NCI-H748 (cell line): ENCODE measurements around the gene TUBGCP3.
"Not testable (repeated sequence)": the region's sequence is repeated elsewhere in the genome, so short reads cannot be mapped to it uniquely, and the experiment has no call there.

Experiments
- DNase-seq: peaks from one replicate; lab custom pipeline; 2025; ENCODE audit not compliant: unreplicated experiment; lab: John Stamatoyannopoulos, UW

TUBGCP3 gene

DNA sequence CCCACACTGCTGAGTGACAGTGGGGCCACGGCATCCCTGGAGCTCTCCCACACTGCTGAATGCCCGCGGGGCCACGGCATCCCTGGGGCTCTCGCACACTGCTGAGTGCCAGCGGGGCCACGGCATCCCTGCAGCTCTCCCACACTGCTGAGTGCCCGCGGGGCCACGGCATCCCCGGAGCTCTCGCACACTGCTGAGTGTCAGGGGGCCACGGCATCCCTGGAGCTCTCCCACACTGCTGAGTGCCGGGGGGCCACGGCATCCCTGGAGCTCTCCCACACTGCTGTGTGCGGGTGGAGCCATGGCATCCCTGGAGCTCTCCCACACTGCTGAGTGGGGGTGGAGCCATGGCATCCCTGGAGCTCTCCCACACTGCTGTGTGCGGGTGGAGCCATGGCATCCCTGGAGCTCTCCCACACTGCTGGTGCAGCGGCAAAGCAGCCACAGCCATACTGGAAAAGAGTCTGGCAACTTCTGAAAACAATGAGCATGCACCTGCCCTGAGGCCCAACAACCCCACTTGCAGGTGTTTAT lies 8.6 kb downstream of the TUBGCP3 start:
- DNase-seq, result peak; percentile 21

DNA sequence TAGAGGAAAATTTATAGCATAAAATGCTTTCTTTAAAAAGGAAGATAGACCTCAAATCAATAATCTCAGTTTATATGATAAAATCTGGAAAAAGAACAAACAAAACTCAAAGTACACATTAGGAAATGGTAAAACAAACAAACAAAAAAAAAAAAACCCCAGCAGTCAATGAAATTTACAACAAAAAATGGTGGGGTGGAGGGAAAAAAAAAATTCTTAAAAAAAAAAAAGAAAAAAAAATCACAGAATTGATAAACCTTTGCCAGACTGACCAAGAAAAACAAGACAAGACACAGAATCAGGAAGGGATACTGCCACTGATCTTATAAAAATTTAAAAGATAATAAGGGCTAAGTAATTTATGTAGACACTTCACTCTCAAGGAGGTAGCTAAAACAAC lies 11.2 kb downstream of the TUBGCP3 start:
- DNase-seq, result no peak

DNA sequence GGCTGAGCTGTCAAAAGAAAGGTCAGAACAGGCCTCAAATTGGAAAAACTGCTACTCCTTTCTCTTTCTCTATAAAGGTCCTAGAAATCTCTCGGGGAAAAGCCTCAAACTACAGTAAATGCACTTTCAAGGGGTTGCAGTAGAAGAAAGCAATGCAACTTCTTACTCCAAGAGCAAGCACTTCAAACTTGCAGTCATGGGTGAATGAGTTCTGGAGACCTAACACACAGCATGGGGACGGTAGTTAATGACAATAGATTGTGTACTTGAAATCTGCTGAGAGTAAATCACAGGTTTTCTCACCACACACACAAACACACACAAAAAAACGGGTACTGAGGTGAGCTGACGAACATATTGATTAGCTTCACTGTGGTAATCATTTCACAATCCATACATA lies 11.8 kb downstream of the TUBGCP3 start:
- DNase-seq, result peak; percentile 12

DNA sequence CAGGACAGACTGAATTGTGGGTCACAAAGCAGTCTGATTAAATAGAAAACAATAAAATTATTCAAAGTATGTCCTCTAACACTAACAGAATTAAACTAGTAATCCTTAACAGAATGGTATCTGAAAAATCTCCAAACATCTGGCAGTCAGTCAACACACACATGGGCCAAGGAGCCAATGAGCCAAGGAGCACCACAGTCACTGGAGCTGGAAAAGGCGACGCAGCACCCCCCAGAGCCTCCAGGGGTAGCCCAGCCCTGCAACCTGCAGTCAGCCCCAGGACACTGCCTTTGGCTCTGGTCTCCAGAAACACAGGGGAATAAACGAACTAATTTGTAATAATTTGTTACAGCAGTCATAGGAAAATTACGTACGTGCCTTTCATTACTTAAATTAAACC lies 12.3 kb downstream of the TUBGCP3 start:
- no peak for DNase-seq

DNA sequence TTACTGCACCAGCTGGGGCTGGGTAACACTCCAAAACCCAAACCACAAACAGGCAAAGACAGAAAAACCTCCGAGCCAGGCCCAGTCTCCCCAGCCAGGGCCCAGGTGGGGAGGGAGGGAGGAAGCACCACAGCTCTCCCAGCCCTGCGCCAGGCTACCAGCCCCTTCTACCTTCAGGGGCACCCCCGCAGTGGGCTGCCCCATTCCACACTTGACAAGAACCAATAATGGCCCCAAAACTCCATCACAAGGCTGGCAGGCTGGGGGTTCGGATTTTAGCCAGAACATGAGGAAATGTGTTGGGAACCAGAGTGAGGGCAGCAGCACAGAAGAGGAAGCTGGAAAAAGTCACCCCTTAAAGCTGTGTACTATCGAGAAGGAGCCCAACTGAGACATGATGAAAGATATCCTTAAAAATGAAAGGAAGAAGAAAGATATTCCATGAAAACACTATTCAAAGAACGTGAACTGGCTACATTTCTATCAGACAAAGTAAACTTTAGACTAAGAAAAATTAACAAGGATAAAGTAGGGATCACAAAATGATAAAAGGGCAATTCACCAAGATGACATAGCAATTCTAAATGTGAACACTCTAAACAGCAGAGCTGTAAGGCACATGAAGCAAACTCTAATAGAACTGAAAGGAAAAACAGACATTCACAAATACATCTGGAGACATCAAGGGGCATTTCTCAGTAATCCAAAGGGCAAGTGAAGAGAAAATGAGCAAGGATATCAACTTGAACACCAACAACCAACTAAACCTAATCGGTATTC lies 12.9 kb downstream of the TUBGCP3 start:
- no peak for DNase-seq

DNA sequence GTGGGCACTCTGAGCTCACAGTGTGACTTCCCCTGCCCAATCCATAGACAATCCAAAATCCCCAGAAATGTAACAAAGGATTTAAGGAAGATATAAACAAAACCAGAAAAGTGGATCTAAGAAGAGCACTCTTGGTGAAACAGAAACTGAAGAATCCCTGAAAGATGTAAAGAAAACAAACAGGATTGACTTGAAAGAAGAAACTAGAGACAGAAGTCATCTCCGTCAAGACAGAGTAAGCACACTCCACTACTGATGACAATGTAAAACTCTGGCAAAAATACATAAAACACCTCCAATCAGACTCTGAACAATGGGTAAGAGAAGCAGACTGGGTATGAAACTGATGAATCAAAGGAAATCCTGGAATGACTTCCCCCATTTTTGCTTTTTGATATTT lies 13.5 kb downstream of the TUBGCP3 start:
- DNase-seq, result no peak

DNA sequence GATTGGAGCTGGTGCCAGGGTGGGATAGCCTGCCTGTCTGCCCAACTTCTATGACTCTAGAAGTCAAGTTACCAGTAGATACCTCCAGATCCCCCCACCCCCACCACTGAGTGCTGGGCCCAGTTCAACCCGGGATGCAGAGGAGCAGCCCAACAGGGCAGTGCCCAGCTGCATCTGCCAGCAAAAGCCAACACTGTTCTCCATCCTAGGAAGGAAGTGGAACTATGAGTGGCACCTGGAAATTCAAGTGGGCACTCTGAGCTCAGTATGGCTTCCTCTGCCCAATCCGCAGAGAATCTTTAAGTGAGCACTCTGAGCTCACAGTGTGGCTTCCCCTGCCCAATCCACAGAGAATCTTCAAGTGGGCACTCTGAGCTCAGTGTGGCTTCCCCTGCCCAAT lies 14.2 kb downstream of the TUBGCP3 start:
- no peak for DNase-seq

DNA sequence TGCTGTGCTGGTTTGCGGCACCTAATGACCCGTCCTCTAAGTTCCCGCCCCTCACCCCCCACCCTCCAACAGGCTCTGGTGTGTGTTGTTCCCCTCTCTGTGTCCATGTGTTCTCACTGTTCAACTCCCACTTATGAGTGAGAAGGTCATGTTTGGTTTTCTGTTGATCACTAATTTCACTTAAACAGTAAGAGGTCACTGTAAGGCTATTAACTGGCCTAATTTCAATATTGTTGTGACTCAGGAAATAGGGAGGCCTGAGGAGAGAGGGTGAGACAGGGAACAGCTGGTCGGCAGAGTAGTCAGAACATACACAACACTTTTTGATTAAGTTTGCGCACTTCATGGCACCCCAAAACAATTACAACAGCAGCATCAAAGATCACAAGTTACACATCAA lies 15.6 kb downstream of the TUBGCP3 start:
- DNase-seq, result peak; percentile 37

DNA sequence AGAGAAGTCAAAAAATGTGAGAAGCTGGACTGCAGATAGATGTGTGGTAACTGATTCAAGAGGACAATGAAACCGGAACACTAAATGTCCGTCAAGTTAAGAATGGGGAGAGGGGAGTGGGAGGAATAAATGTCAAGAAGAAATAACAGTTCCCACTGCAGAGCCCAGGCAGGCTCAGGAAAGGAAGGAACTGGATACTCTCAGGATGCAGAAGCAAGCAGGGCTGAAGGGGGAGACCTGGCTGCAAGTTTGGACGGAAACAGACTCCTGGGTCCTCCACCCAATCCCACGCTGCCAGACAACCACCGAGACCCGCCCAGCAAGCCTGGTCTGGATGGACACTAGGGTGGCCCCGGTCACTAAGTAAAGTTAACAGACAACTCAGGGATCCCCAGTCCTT lies 18.1 kb downstream of the TUBGCP3 start:
- no peak for DNase-seq

DNA sequence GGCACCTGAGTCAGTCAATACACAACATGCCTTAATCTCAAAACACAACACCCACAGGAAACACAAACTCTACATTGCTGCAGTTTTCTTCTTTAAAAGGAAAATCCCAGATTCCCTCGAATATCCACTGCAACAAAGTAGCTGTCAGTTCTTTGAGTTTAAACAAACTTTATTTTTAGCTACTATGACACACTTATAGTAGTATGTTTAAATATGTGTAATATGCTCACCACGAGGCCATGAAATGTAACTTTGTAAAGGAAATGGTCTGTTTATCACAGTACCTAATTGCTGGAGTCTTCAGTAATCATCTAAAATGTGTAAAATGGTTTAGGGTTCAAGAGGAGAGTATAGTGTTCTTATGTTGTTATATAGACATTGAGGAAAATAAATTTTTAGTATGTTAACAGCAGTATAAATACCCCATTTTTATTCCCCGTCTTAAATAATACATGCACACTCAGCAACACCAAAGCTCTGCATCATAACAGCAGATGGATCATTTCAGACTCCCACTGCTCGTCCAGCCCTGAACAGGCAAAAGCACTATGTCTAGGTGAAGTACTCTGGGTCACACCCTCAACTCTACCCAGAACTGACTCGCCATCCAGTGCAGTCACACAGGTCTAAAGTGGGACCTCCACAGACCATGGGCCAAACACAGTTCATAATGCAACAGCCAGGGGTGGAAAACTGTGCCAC lies 20.6 kb downstream of the TUBGCP3 start:
- DNase-seq, result no peak

DNA sequence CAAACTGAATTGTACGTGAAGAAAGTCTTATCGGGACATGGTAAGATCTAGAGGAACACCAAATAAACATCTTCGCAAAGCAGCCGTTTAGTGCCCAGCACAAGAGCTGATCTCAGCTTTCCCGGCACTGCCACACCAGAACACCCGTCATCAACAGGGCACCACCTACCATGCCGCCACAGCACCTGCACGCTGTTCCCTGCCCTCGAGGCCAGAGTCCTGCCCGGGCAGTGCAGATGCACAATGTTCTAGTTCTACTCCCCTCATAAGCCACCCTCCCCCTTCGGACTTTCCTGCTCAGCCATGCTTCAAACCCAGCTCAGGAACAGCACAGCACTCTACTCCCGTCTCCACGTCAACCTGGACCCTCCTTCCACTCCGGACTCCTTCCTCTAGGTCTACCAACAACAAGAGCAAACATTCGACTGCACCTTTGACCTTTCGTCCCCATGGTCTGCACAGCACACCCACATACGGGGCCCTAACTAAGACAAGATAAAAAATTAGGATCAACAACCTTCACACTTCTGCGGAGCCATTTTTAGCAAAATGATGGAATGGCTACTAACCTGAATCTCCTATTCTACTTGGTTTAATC lies 25.1 kb downstream of the TUBGCP3 start:
- DNase-seq, result no peak

DNA sequence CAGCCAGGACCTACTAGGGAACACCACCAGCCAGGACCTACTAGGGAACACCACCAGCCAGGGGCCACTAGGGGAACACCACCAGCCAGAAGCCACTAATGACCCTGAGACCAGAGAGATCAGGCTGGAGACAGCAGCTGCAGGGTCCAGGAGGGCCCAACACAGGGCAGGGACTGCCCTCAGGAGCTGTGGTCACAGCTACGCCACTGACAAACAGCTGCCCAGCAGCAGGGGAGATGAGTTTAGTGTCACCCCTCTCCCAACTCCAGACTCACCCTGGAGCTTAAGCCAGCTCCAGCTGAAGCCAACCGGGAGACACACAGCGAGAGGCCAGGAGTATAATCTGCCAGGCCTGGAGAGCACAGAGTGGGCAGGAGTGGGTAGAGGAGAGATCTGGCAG lies 25.7 kb downstream of the TUBGCP3 start:
- no peak for DNase-seq

DNA sequence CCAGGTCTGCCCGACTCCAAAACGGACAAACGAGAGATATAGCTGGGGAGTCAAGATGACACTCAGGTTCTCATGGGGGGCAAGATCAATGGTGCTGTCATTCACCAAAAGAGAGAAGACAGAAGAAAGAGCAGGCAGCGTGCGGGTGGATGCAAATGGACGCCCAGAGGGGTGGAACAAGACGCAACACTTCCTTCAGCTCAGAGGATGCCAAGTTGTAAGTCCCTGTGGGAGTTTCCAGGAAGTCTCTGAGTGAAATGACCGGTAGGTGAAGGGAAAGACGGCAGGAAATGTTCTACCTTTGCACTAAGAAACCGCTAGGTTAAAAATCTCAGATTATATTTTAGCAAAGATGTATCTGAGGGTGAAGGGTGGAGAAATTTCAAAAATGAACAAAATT lies 26.5 kb downstream of the TUBGCP3 start:
- no peak for DNase-seq

DNA sequence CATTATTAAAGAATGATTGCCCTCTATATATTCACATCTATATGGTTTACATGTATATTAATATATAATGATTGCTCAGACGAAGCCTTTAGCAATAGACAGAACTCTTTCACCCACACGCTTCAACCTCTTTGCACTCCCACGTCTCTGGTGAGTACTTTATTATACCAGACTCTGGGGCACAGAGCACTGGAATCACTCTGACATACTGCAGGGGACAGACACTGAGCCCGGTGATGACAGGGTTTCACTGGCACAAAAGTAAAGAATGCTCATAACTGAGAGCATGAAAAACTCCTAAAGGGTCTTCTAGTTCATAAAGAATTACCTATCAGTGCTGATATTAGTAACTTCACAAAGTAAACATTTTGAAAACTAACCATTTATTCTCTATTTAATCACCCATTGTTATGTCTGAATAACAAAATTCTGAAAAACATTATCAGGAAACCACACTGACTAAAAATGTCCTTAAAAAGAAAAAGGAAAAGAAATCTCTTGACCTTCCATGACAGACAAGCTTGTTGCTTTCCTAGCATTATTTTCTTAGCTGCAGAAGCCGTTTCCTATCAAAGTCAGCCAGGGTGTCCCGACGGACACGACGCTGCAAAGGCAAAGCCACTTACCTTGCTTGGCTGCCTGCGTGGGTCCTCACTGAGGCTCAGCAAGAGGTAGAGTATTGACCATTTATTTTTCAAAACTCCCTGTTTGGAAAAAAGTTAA lies 29.1 kb downstream of the TUBGCP3 start:
- DNase-seq, result no peak

DNA sequence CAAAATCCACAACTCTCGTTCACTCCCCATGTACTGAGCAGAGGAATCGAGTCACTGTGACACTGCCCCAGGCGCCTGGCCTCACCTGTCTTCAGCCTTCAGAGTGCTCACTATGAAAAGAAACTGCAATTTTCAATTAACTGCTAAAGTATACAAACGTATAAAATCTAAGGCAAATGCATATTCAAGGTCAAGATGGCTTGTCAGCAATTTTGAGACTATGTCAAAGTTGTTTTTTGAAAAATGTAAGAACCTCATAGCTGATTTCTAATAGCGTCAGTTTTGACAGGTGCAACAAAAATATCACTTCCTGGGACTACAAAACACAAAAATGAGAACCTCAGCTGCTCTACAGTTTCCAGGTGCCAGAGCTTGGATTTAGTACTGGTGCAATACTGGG lies 31.4 kb downstream of the TUBGCP3 start:
- DNase-seq, result no peak

DNA sequence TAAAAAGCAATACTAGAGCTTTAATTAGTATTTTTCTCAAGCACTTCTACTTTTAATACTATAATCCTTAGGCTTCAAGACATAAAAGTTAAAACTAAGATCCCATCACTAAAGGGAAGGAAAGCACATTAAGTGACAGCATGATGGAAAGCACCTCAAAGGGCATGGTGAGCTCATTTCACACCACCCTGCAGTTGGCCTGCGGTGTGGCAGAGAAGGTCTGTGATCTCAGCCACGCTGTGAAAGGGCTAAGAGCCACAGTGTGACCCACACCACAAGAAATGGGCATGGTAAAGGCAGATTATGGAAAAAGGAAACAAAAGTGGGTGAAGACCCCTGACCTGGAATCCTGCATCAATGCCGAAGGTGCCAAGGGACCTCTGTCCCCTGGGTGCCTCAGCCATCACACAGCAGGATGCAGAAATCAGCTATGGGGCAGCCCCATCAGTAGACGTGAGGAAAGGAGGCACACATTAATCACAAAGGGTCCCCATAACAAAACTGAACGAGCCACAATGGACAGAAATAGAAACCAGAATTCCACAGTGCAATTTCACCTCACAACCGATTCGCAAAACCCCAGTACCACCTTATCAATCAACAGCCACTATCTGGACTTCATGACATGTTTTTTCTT lies 33.6 kb downstream of the TUBGCP3 start:
- no peak for DNase-seq

DNA sequence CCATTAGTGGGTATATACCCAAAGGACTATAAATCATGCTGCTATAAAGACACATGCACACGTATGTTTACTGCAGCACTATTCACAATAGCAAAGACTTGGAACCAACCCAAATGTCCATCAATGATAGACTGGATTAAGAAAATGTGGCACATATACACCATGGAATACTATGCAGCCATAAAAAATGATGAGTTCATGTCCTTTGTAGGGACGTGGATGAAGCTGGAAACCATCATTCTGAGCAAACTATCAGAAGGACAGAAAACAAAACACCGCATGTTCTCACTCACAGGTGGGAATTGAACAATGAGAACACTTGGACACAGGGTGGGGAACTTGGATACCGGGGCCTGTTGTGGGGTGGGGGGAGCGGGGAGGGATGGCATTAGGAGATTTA lies 39.0 kb downstream of the TUBGCP3 start:
- not testable (repeated sequence) for DNase-seq

DNA sequence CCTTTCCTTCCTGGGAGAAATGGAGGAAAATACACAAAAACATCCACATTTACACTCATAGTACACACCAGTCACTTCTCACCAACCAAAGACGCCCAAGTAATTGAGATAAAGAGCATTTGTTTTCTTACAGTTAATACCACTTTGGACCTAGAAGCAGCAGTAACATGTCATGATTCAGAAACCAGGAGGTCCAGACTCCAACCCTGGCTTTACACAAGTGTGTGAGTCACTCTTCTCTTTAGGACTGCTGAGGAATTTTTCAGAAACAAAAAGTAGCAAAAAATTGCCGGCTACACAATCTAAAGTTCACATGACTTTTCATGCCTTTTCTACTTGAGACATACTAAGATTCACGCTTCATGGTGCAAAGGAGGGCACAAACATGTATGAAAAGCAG lies 42.1 kb downstream of the TUBGCP3 start:
- DNase-seq, result no peak

DNA sequence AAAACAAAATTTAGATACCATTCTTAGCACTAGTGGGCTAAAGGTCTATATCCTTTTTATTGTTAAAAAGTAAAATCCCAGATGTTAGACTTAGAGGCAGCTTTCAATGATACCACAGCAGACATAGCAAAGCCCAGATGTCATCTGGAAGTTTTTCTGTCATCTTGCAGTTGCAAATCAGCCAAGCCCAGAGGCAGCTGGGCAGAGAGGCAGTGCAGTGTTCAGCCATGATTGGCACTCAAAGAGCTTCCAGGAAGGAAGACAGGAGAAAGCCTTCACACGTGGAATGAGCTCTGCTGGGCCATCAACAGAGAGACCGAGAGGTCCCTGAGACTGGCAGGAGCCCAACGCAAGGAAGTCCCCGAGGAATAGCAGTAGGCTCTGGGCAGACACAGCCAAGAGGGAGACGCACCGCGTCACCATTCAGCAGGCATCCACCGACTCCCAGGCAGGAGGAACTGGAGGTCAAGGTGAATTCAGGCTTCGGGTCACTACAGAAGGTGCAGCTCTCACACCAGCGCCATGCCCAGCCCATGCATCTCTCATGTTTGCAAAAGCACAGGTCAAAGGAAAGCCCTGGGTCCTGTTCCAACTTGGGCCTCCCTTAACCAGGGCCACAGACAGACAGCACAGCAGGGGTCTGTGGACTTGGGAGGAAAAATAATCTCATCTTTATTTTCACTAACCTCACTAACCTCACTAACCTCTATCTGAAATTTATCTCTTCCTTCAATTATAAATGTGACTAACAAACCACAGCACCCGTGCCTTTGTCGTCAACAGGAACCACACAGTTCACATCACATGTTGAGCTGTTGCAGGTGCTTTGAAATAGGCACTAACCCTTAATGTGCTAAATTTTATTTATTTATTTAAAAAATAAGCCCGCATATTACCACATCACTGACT lies 54.9 kb downstream of the TUBGCP3 start:
- DNase-seq, result no peak

DNA sequence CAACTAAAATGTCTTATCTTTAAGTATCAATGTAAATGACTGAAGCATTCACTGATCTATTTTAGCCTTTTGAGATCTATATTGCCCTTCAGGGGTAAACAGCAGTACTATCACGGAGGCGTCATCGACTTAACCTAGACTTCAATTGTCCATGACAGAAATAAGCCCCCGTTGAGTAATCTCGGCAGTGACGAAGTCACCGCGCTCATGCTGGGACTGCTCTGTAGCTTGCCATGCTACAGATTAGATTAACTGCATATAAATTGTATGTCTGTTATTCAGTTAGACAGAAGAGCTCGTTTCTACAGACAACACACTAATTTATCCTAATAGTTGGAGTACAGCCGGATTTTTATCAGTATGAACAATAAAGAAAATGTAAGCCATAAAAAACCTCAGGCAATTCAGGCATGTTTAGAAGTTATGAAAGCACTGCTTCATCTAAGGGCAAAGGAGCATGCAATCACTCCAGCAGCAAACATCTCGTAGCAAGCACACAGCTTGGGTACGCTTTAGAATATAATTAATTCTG lies 56.6 kb downstream of the TUBGCP3 start:
- peak; percentile 50 for DNase-seq
